GM19238 (cell line): Measurements from ENCODE around the gene NECAB3.
A peak's percentile ranks its signal among the peaks of the same experiment; 100 is the strongest.
"Not testable (repeated sequence)": the region's sequence is repeated elsewhere in the genome, so short reads cannot be mapped to it uniquely, and the experiment has no call there.

Experiments used
- DNase-seq: peaks from one replicate; pipeline ENCODE4 v3.0.0; 2011; ENCODE audit warnings: low spot score; ENCODE audit not compliant: insufficient read length

NECAB3 gene

GRCh38 chr20:33698966-33699365 lies 24.7 kb upstream of the NECAB3 start:
- DNase-seq = not testable (repeated sequence)

- DNase-seq = no peak
Observed at GRCh38 chr20:33697129-33697528, 22.9 kb upstream of the NECAB3 start.

- DNase-seq = no peak
Observed at GRCh38 chr20:33696448-33696847, 22.2 kb upstream of the NECAB3 start.

DNA sequence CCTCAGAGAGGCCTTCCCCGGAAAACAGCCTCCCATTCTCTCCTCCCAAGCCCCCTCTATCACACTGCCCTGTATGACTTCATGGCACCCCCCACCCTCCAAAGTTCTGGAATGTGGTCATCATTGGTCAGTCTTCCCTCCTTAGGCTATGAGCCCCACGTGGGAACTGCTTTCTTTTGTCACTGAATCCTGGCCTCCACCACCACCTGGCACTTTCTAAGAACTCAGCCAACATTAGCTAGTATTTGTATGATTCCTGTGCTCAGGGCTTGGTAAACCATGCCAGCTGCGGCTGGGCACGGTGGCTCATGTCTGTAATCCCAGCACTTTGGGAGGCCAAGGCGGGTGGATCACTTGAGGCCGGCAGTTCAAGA lies 20.4 kb upstream of the NECAB3 start:
- no peak for DNase-seq

DNA sequence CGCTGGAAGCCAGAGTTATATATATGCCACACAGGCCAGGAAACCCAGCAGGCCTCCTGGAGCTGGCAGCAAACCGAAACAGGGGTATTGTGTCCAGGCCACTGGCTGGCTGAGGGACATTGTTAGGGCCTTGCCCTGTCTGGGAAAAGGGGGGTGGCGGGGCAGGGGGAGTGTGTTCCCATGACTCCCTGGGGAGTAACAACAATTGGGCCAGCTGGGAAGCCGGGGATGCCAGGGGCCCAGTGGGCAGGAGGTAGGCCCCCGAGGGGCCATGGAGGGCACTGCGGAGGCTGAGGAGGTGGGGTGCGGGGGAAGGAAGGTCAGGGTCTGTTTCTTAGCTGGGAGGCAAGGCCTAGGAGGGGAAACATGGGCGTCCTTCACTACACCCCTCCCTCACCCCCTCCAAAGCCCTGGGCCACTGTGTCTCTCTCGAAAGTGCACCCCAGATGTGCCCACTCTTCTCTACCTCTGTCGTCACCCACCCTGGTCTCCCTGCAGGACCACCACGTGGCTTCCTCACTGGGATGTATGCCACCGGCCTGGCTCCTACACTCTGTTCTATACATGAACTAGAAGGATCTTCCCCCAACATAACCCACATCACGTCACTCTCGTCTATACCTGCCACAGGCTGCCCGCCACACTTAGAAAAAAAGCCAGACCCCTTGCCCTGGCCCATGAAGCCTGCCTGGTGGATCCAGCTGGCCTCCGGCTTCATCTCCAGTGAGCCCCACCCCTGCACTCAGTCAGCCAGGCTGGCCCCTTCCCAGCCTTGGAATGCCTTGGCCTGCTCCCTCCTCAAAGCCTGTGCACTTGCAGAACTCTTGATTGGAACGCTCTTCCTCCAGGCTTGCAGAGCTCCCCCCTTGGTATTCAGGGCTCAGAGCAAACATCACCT lies 19.8 kb upstream of the NECAB3 start:
- no peak for DNase-seq

DNA sequence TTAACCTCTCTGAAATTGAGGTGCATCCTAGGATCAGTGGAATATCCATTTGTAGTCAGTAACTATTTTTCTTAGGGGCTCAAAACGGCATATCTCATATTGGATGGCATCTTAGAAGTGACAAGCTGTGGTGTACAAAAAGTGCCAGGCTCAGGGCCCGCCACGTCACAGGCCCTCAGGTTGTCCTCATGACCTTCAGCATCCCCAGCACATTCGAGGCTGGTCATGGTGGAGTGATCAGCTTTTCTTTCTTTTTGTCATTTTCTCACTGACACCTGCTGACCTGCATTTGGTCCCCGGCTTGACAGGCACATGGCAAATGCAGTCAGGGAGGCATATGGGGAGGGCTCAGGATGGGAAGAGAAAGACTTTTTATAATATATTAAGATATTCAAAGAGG lies 19.1 kb upstream of the NECAB3 start:
- no peak for DNase-seq

GRCh38 chr20:33689973-33690372 lies 15.7 kb upstream of the NECAB3 start:
- no peak for DNase-seq

- no peak for DNase-seq
Observed at GRCh38 chr20:33689493-33689892, 15.3 kb upstream of the NECAB3 start.

DNA sequence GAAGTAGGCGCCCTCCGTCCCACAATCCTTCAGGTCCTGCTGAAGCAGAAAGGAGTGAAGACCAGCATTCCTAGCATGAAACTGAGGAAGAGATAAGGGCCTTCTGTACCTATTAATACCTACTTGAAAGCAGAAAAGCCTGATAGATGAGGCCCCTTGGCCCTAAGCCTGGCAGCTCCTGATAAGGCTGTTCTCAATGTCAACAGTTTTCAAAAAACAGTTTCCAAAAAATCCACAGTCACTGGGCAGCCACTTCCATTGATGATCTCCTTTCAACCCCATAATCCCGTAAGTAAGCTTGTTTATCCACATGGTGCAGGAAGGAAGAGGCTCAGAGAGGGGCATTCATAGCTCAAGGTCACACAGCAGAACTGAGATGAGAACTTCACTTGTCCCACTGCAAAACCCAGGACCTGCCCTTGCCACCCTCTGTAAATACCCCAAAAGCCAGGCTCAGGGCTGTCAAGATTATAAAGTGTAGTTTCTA lies 14.8 kb upstream of the NECAB3 start:
- DNase-seq = no peak

GRCh38 chr20:33687993-33688937 lies 14.0 kb upstream of the NECAB3 start:
- DNase-seq = no peak

- no peak for DNase-seq
Observed at GRCh38 chr20:33687370-33687915, 13.2 kb upstream of the NECAB3 start.

- DNase-seq = no peak
Observed at GRCh38 chr20:33686984-33687366, 12.7 kb upstream of the NECAB3 start.

- peak; percentile 99 for DNase-seq
Observed at GRCh38 chr20:33686100-33686983, 12.1 kb upstream of the NECAB3 start, which contains the start of gene E2F1. E2F1 (minus strand) TSS chr20:33686385; CDS start chr20:33686264, 121 bp downstream.

- peak; percentile 87 for DNase-seq
Observed at GRCh38 chr20:33685328-33686099, 11.3 kb upstream of the NECAB3 start.

- no peak for DNase-seq
Observed at GRCh38 chr20:33684533-33685327, 10.5 kb upstream of the NECAB3 start.

DNA sequence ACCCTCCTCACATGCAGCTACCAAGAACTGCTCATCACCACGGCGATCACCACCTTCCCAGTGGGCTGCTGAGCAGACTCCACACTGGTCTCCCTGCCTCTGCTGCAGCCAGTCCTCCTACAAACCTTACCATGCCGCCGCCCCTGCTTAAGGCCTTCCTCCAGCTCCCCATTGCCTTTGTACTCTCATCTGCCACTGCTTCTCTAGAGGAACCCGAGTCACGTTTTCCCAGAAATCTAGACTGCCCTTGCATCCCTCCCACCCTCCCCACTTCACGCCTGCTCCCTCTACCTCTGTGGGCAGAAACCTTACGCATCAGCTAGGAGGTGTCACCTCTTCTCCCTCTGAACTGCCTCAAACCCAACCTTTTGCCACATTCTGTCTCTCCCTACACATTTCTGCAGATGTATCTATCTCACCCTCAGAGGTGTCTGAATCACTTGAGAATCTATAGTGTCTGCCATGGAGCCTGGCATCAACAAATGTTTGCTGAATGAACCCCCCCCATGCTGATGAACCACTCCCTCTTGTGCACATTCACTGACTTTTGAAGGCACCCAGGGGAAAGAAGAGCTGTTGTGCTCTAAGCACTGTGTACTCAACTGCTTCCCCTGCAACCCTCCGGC lies 7.6 kb upstream of the NECAB3 start:
- no peak for DNase-seq

- DNase-seq = no peak
Observed at GRCh38 chr20:33681288-33681687, 7.1 kb upstream of the NECAB3 start.

- DNase-seq = no peak
Observed at GRCh38 chr20:33680686-33681085, 6.5 kb upstream of the NECAB3 start.
